GM12873 (cell line): ENCODE measurements around the gene NEK7.

Experiments
- TF ChIP-seq, protein P1 (sequence below): IDR thresholded peaks from 2 replicates; pipeline ENCODE4 v1.5.1; 2012; ENCODE audit warnings: low read depth, mild to moderate bottlenecking, moderate library complexity, low read length, control low read depth; ENCODE audit not compliant: insufficient read depth; ENCODE audit errors: missing control alignments

Gene NEK7

DNA sequence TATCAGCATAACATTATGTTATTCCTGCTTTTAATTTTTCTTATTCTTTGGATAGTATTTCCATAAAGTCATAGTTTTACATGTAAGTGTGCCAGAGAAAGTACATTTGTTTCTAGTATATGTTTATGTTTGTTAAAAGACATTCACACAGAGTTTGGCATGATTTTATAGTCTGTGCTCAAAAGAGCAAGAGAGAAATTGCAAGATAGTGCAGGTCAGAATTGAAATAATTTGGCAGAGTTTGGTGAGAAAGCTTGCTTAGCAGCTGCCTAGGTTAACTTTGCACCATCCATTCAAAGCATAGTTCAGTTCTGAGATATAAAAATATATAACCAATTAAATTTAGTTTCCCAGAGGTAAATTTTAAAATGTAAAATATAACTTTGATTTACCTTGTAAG, 17.0 kb downstream of the NEK7 start:
- TF ChIP-seq, protein P1, sequence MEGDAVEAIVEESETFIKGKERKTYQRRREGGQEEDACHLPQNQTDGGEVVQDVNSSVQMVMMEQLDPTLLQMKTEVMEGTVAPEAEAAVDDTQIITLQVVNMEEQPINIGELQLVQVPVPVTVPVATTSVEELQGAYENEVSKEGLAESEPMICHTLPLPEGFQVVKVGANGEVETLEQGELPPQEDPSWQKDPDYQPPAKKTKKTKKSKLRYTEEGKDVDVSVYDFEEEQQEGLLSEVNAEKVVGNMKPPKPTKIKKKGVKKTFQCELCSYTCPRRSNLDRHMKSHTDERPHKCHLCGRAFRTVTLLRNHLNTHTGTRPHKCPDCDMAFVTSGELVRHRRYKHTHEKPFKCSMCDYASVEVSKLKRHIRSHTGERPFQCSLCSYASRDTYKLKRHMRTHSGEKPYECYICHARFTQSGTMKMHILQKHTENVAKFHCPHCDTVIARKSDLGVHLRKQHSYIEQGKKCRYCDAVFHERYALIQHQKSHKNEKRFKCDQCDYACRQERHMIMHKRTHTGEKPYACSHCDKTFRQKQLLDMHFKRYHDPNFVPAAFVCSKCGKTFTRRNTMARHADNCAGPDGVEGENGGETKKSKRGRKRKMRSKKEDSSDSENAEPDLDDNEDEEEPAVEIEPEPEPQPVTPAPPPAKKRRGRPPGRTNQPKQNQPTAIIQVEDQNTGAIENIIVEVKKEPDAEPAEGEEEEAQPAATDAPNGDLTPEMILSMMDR = no peak

DNA sequence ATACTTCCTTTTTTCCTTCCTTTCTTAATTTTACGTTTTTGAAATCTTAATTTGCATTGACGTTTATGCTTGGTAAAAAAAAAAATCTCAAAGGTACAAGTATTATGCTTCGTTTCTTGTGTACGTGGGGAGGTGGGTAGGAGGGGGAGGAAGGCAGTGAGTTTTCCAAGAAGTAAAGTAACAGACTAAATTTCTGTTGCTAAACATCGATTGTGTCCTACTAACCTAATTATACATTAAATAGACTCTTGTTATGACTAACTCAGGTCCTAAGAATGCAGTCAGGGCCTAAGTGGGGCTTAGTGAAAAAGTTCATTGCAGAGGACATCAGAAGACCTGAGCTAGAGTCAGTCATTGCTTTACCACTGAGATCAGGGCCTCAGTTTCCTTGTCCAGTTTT, 17.5 kb downstream of the NEK7 start:
- TF ChIP-seq, protein P1 = no peak

DNA sequence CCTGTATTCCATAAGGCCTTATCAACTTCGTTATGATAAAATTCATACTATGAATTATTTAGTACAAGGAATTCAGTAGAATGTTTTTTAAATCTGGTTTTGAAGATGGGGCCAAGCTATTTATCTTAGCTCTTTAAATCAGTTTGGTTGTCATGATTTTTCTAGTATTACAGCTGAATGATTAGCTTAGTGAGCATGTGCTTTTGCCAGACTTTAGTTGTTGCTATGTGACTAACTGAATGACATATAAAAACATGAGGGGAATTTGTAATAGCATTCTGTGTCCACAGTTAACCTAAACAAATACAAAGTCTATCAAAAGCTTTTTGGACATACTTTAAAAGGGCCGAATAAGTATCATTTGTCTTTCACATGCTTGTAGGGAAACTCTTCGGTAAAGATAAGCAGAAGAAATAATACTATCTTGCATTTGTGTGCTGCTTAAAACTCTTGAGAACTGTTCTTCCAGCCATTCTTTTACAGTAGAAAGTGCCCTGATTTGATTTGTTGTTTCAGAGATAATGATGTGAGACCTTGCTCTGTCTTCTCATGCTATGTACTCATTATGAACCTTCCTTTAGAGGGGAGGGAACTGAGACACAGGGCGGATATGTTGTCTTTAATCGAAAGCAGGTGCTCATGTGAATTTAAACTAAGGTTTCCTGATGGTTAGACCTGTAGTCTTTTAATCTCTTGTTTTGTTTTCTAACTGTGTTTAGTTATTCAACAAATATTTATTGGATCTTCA, 18.8 kb downstream of the NEK7 start:
- TF ChIP-seq, protein P1 = no peak

- TF ChIP-seq, protein P1 = no peak
Measured at GRCh38 chr1:198176179-198176578, 19.4 kb downstream of the NEK7 start.

- TF ChIP-seq, protein P1 = no peak
Measured at GRCh38 chr1:198177546-198177945, 20.7 kb downstream of the NEK7 start.

- TF ChIP-seq, protein P1 = no peak
Measured at GRCh38 chr1:198178615-198179014, 21.8 kb downstream of the NEK7 start.

DNA sequence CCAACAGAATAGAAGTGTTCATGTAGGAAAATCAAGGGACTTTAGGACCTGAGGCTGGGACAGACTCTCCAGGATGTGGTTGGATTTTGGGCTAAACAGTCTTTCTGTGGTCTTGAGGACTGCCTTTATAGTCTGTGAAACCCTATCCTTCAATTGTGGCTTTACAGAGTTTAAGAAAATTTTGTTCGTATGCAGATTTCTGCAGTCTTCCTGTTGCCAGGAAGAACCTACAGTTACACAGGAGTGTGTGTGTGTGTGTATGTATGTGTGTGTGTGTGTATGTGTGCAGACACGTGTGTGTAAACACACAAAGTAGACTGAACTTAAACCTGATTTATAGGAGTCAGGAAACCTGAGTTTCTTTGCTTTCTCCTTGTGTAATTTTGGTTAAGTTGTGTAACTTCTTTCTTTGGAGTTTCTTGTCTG, 22.8 kb downstream of the NEK7 start:
- TF ChIP-seq, protein P1 = no peak

GRCh38 chr1:198183605-198184004, 26.8 kb downstream of the NEK7 start:
- TF ChIP-seq, protein P1 = no peak
